ENCODE measurements around the gene NKG7.

The NKG7 gene

GRCh38 chr19:51352783-51353360 lies 19.6 kb downstream of the NKG7 start:
- no peak overlapping the region for H3K9ac ChIP-seq (ENCODE audit: low read length)
- TF ChIP-seq EZH2 (IDR thresholded peaks at IDR 0.05; ENCODE audit: borderline replicate concordance, low read length): no peak
- TF ChIP-seq, protein P1, sequence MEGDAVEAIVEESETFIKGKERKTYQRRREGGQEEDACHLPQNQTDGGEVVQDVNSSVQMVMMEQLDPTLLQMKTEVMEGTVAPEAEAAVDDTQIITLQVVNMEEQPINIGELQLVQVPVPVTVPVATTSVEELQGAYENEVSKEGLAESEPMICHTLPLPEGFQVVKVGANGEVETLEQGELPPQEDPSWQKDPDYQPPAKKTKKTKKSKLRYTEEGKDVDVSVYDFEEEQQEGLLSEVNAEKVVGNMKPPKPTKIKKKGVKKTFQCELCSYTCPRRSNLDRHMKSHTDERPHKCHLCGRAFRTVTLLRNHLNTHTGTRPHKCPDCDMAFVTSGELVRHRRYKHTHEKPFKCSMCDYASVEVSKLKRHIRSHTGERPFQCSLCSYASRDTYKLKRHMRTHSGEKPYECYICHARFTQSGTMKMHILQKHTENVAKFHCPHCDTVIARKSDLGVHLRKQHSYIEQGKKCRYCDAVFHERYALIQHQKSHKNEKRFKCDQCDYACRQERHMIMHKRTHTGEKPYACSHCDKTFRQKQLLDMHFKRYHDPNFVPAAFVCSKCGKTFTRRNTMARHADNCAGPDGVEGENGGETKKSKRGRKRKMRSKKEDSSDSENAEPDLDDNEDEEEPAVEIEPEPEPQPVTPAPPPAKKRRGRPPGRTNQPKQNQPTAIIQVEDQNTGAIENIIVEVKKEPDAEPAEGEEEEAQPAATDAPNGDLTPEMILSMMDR (IDR thresholded peaks at IDR 0.05; ENCODE audit: low read length): no peak

DNA sequence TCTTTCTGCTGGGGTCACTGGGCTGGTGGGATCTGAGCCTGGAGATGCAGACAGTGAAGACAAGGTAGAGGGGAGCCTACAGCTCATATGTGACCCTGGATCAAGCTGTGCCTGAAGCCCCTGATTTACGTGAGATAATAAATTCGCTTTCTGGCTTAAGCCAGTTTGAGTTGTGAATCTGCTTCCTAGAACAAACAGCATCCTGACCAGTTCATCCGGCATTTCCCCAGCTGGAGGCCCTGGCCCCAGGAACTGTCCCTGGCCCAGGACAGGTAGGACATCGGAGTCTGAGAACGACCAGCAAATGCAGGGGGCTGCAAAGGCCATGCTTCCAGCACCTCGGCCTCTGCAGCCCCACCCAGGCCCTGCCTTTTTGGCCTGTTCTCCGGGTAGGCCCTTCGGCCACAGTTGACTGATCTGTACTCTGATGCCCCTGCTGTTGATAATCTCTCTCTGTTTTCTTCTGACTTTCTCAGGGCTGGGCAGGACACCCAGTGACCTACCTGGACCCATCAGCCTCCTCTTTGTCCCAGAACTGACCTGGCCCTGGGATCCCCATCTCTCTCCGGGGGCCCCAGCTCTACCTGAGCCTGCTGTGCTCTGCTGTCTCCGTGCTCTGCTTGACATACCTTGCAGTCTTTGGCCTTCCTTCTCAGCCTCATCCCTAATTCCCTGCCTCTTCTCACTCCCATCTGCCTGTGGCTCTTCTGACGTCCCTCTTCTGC lies 21.0 kb downstream of the NKG7 start:
- H3K4me1 ChIP-seq (ENCODE audit: insufficient read depth, low read length, severe bottlenecking): no peaks in the 10 kb centered on the region
- TF ChIP-seq, protein P1 (IDR thresholded peaks at IDR 0.05; ENCODE audit: low read length): no peak
- TF ChIP-seq EZH2 (IDR thresholded peaks at IDR 0.05; ENCODE audit: borderline replicate concordance, low read length): no peak
- H3K36me3 ChIP-seq (ENCODE audit: insufficient read depth, low read length): peaks cover 52% of the 10 kb centered on the region
- H3K9me2 ChIP-seq (ENCODE audit: low read depth, low read length): no peaks in the 10 kb centered on the region
- H4K20me1 ChIP-seq (ENCODE audit: insufficient read depth, low read length): no peaks in the 10 kb centered on the region
- H3K79me2 ChIP-seq (ENCODE audit: insufficient read depth, low read length): no peaks in the 10 kb centered on the region
- H2AFZ ChIP-seq (ENCODE audit: low read length): no peak overlapping the region
- H3F3A ChIP-seq (ENCODE audit: insufficient read depth, low read length): no peaks in the 10 kb centered on the region
- no peak overlapping the region for H3K4me2 ChIP-seq (ENCODE audit: low read length)
- H3K4me3 ChIP-seq (ENCODE audit: low read depth, low read length, poor library complexity, severe bottlenecking): no peak overlapping the region
- no peak overlapping the region for H3K27ac ChIP-seq (ENCODE audit: low read depth, low read length, poor library complexity, severe bottlenecking)
- no peaks in the 10 kb centered on the region for H3K27me3 ChIP-seq (ENCODE audit: insufficient read depth, low read length)
- no peaks in the 10 kb centered on the region for H3K9me3 ChIP-seq (ENCODE audit: low read length)
- H3K9ac ChIP-seq (ENCODE audit: low read length): no peak overlapping the region

More at GRCh38 chr19:51352783-51353360, 19.6 kb downstream of the NKG7 start:
- Histone ChIP-seq H3F3A (ENCODE audit: insufficient read depth, low read length) (no peaks in the 10 kb centered on the region), H3K27me3 (ENCODE audit: insufficient read depth, low read length) (no peaks in the 10 kb centered on the region), H3K79me2 (ENCODE audit: insufficient read depth, low read length) (no peaks in the 10 kb centered on the region), H3K27ac (ENCODE audit: low read depth, low read length, poor library complexity, severe bottlenecking) (no peak overlapping the region), H2AFZ (ENCODE audit: low read length) (no peak overlapping the region), H3K9me2 (ENCODE audit: low read depth, low read length) (no peaks in the 10 kb centered on the region), H3K4me1 (ENCODE audit: insufficient read depth, low read length, severe bottlenecking) (no peaks in the 10 kb centered on the region), H3K4me3 (ENCODE audit: low read depth, low read length, poor library complexity, severe bottlenecking) (no peak overlapping the region), H3K4me2 (ENCODE audit: low read length) (no peak overlapping the region), H3K36me3 (ENCODE audit: insufficient read depth, low read length) (peaks cover 42% of the 10 kb centered on the region), H3K9me3 (ENCODE audit: low read length) (no peaks in the 10 kb centered on the region), H4K20me1 (ENCODE audit: insufficient read depth, low read length) (no peaks in the 10 kb centered on the region)

GRCh38 chr19:51347209-51347928 lies 25.1 kb downstream of the NKG7 start:
- peaks cover 55% of the 10 kb centered on the region for H3K36me3 ChIP-seq (ENCODE audit: insufficient read depth, low read length)
- no peaks in the 10 kb centered on the region for H3K79me2 ChIP-seq (ENCODE audit: insufficient read depth, low read length)
- no peak overlapping the region for H3K4me3 ChIP-seq (ENCODE audit: low read depth, low read length, poor library complexity, severe bottlenecking)
- no peak overlapping the region for H2AFZ ChIP-seq (ENCODE audit: low read length)
- no peak overlapping the region for H3K27ac ChIP-seq (ENCODE audit: low read depth, low read length, poor library complexity, severe bottlenecking)
- no peaks in the 10 kb centered on the region for H3K9me3 ChIP-seq (ENCODE audit: low read length)
- H3K27me3 ChIP-seq (ENCODE audit: insufficient read depth, low read length): no peaks in the 10 kb centered on the region
- no peaks in the 10 kb centered on the region for H3K9me2 ChIP-seq (ENCODE audit: low read depth, low read length)
- no peaks in the 10 kb centered on the region for H4K20me1 ChIP-seq (ENCODE audit: insufficient read depth, low read length)
- no peak overlapping the region for H3K4me2 ChIP-seq (ENCODE audit: low read length)
- H3K4me1 ChIP-seq (ENCODE audit: insufficient read depth, low read length, severe bottlenecking): no peaks in the 10 kb centered on the region
- TF ChIP-seq, protein P1 (IDR thresholded peaks at IDR 0.05; ENCODE audit: low read length): no peak
- TF ChIP-seq EZH2 (IDR thresholded peaks at IDR 0.05; ENCODE audit: borderline replicate concordance, low read length): no peak
- no peaks in the 10 kb centered on the region for H3F3A ChIP-seq (ENCODE audit: insufficient read depth, low read length)
- no peak overlapping the region for H3K9ac ChIP-seq (ENCODE audit: low read length)

Data from OCI-LY1 (cell line).